CD4-positive, alpha-beta T cell treated with Interleukin-2 at 100 ng/mL for 4 hours (primary cell): ENCODE data around the gene FZD4.

ENCODE experiments used
- DNase-seq: peaks from one replicate; pipeline ENCODE4 v3.0.0-alpha.2; 2020; ENCODE audit warnings: low spot score

FZD4 gene

DNA sequence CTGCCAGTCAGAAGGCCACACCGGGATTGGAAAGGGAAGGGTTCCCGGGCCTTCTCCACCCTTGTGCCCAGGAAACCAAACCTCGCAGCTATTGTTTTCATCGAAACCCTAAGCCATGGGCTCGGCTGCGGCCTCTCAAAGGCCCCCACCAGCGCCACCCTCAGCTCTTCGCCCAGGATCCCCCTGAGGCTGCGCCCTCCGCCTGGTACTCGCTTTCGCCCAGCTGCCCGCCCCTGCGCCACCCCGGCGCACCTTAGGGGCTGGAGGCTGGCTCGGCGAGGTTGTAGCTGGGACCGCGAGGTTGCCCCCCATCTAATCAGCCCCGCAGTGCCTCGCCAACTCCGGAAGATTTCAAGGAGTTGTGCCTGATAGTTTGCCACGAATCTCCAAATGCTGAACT lies 49.0 kb downstream of the FZD4 start:
- DNase-seq = no peak

DNA sequence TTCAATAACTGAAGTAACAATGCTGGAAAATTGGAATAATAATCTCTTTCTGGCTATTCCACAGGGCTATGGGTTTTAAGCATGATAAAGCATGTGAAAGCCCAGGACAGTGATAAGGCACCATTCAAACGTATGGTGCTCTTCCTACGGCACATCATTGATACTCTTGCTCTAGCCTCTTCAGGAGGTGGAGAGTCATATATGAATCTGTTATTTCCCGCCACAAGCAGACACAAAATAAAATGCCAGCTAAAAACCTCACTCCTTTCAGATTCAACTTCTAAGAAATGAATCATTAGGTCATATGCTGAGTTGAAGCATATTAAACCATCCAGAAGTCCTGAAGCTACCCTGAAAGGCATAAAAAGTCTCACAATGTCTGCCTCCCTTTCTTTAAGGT lies 49.9 kb downstream of the FZD4 start:
- no peak for DNase-seq

GRCh38 chr11:86904001-86904400 lies 51.2 kb downstream of the FZD4 start:
- DNase-seq = no peak

GRCh38 chr11:86902345-86902744 lies 52.9 kb downstream of the FZD4 start:
- DNase-seq = no peak

- no peak for DNase-seq
Measured at GRCh38 chr11:86901599-86901998, 53.6 kb downstream of the FZD4 start.

DNA sequence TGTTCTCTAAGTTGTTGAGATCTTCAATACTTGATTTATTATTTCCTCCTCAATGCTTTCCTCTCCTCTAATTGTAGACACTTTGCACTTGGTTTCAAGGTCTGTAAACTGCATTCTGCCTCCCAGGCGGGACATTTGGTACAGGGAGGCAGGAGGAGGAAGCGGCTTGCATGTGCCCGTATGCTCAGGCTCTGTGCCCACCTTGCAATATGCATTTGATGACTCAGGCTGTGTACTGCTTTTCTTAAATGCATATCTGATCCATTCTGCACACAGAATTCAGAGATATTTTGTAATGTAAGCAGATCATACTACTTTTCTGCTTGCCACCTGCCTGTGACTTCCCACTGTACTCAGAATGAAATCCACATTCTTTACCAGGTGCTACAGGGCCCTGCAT lies 55.0 kb downstream of the FZD4 start:
- DNase-seq = no peak

DNA sequence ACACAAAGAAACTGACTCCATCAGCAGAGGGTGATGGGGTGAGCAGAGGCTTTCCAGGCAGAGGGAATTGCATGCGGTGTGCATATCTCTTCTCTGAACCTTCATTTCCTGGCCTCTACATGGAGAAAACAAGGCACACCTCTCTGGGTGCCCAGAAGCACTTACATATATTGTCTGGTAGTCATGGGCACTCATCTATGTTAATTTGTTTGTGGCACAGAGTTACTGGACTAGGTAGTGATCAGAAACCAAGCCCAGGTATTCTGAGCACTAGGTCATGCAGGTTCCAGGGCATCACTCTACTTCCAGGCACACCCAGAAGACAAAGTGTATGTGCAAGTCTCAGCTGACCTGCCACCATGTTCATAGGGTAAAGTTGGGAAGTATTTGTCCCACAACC lies 56.5 kb downstream of the FZD4 start:
- DNase-seq = no peak

DNA sequence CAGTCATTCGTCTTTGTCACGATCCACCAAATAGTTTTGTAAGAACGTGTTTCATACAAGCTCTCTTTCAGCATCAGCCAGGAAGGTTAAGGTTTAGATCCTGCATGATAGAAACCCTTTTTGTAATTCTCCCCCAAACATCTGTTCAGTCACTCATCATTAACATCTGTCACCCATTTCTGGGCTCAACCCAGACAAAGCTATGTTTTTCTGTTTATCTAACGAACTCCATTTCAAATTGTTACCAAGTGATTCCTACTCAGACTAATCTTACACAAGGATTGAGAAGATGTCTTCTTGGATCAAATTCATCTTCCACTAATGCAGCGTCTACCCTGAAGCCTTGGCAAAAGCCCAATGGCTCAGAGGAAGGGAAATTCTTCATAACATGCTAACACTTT lies 58.8 kb downstream of the FZD4 start:
- no peak for DNase-seq
